MCF 10A (cell line): ENCODE measurements around the gene CYP2A6. TPM values are rescaled to one million over a fixed set of nuclear protein-coding genes. Genes with fewer than 3 reads are reported as not detected.
A peak's percentile ranks its signal among the peaks of the same experiment; 100 is the strongest.

Source experiments
- BruUV-seq: library from RNA; stranded (reverse); fragments of 400-500 nt; replicated peaks from 2 replicates; lab custom pipeline; 2021; lab: Mats Ljungman, UMichigan
- CTCF ChIA-PET: fragments of 300-600 bp; sonication (Branson Sonifier 250); formaldehyde crosslinking; extraction: SDS; loops from one replicate; lab custom pipeline; 2021; ENCODE audit warnings: antibody characterized with exemption, inconsistent platforms; lab: Yijun Ruan, JAX
- POLR2A ChIA-PET: fragments of 300-600, 350-650 bp; sonication (Branson Sonifier 250); formaldehyde crosslinking; extraction: SDS; loops from one replicate; lab custom pipeline; 2020; ENCODE audit warnings: antibody characterized with exemption, inconsistent platforms; lab: Yijun Ruan, JAX
- DNase-seq: peaks from one replicate; pipeline ENCODE4 v3.0.0-alpha.2; 2018; ENCODE audit not compliant: unreplicated experiment
- H3K27ac Mint-ChIP-seq: one replicate; pipeline ENCODE4 v1.8.0; 2022; ENCODE audit warnings: mild to moderate bottlenecking, low read depth, mixed read lengths; ENCODE audit not compliant: unreplicated experiment
- H3K27me3 Mint-ChIP-seq: one replicate; pipeline ENCODE4 v1.8.0; 2022; ENCODE audit warnings: mixed read lengths; ENCODE audit not compliant: insufficient read depth, unreplicated experiment
- H3K36me3 Mint-ChIP-seq: one replicate; pipeline ENCODE4 v1.8.0; 2022; ENCODE audit warnings: mild to moderate bottlenecking, moderate library complexity, mixed read lengths; ENCODE audit not compliant: insufficient read depth, unreplicated experiment
- H3K4me1 Mint-ChIP-seq: one replicate; pipeline ENCODE4 v1.8.0; 2022; ENCODE audit warnings: mixed read lengths; ENCODE audit not compliant: insufficient read depth, unreplicated experiment
- H3K4me3 Mint-ChIP-seq: one replicate; pipeline ENCODE4 v1.8.0; 2022; ENCODE audit warnings: mild to moderate bottlenecking, moderate library complexity, mixed read lengths; ENCODE audit not compliant: unreplicated experiment
- H3K9me3 Mint-ChIP-seq: one replicate; pipeline ENCODE4 v1.8.0; 2022; ENCODE audit warnings: mixed read lengths; ENCODE audit not compliant: unreplicated experiment
- CTCF ChIP-seq: fragments of 200-600 bp; IDR thresholded peaks from one replicate; pipeline ENCODE4 v1.8.0; 2022; ENCODE audit warnings: antibody characterized with exemption, mild to moderate bottlenecking; ENCODE audit not compliant: unreplicated experiment
- intact Hi-C: fragments of 100-400 bp; cut with micrococcal nuclease; formaldehyde crosslinking; loops from 2 replicates; pipeline ENCODE4 v1.14.1; 2022
- total RNA-seq: library from RNA; stranded (reverse); gene quantifications from 2 replicates; pipeline ENCODE4 v1.2.3, GENCODE V29; 2022

Gene CYP2A6
- total RNA-seq, 1 experiment from 2014 or later: not detected

- BruUV-seq: no TSS peak
- no peak for DNase-seq
- CTCF ChIA-PET: interaction anchor here (1.3 kb wide), 1 partner anchor 95 kb away, joined by 4 read pairs; no protein-coding TSS in a partner anchor
- peaks cover 42% of the 10 kb centered on the region for H3K4me1 Mint-ChIP-seq
- H3K27ac Mint-ChIP-seq: peak overlapping the region; percentile 93
- TF ChIP-seq CTCF: no peak
- POLR2A ChIA-PET: interaction anchor here (0.5 to 3.5 kb wide), 13 partner anchors 8 to 1057 kb away, joined by 3 to 57 read pairs (median 6); partner anchors contain the start of genes ACTMAP, COQ8B, ITPKC and RAB4B
- intact Hi-C loops: no loop called here
- no peaks in the 10 kb centered on the region for H3K27me3 Mint-ChIP-seq
- H3K9me3 Mint-ChIP-seq: no peaks in the 10 kb centered on the region
- H3K36me3 Mint-ChIP-seq: peaks cover 25% of the 10 kb centered on the region
- peak overlapping the region; percentile 86 for H3K4me3 Mint-ChIP-seq
Observed at GRCh38 chr19:40799558-40800338, 50.5 kb downstream of the CYP2A6 start.

- Mint-ChIP-seq H3K4me3 (peak within 1 kb of the TSS; percentile 86), H3K36me3 (peaks cover 25% of the 10 kb centered on the region), H3K27me3 (no peaks in the 10 kb centered on the region), H3K4me1 (peaks cover 34% of the 10 kb centered on the region), H3K27ac (peak within 1 kb of the TSS; percentile 93), H3K9me3 (no peaks in the 10 kb centered on the region)
- DNase-seq: peak; percentile 100
- POLR2A ChIA-PET: interaction anchor here (0.5 to 3.5 kb wide), 22 partner anchors 9 to 1058 kb away, joined by 3 to 57 read pairs (median 4); partner anchors contain the start of genes ACTMAP, COQ8B, ITPKC and RAB4B
- no peak for TF ChIP-seq CTCF
- intact Hi-C loops: loop anchor here (1.0 kb wide), 1 partner anchor 81 kb away; no protein-coding TSS in a partner anchor
- CTCF ChIA-PET: interaction anchor here (0.6 to 1.5 kb wide), 5 partner anchors 20 to 422 kb away, joined by 3 to 5 read pairs (median 4); partner anchors contain the start of gene RAB4B
- no TSS peak for BruUV-seq
Observed at GRCh38 chr19:40798683-40799557, 51.3 kb downstream of the CYP2A6 start, which contains the start of gene EGLN2. TSS of gene EGLN2 (plus strand) at chr19:40799191. CDS start at chr19:40800573, 1,382 bp downstream.

DNA sequence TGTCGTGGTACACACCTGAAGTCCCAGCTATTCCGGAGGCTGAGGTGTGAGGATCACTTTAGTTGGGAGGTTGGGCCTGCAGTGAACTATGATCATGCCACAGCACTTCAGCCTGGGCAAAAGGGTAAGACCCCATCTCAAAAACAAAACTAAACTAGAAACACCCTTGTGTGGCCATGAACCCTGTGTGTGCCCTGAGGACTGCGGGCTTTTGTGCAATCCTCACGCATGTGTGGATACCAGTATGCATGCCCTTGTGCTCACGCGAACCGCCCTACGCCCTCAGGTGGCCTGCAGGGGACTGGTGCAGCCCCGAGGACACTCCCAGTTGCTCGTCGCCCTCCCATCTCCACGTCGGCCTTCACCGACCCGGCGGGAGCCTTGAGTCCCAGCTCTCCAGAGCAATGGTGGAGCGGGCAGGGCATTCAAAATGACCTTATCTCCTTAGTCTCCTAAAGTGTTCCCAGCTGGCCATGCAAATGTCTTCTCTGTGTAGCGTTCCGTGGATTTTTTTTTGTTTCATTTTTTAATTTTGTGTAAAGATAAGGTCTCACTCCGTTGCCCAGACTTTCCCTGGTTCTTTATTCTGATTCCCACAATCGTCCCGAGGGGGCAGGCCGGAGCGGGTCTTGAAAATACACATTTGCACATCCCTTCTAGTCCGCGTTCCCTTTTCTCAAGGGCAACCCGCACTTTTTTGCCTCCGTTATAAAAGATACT, 52.1 kb downstream of the CYP2A6 start:
- CTCF ChIA-PET: interaction anchor here (0.5 to 1.5 kb wide), 6 partner anchors 20 to 439 kb away, joined by 3 to 5 read pairs (median 4); partner anchors contain the start of gene RAB4B
- no peaks in the 10 kb centered on the region for H3K27me3 Mint-ChIP-seq
- DNase-seq: peak; percentile 28

More for the DNA sequence above, 52.1 kb downstream of the CYP2A6 start:
- no peaks in the 10 kb centered on the region for H3K9me3 Mint-ChIP-seq
- POLR2A ChIA-PET: interaction anchor here (0.7 to 3.5 kb wide), 22 partner anchors 10 to 424 kb away, joined by 3 to 57 read pairs (median 4); partner anchors contain the start of genes ACTMAP, COQ8B, ITPKC and RAB4B
- peaks cover 20% of the 10 kb centered on the region for H3K36me3 Mint-ChIP-seq
- peak overlapping the region; percentile 86 for H3K4me3 Mint-ChIP-seq
- no TSS peak for BruUV-seq
- peak overlapping the region; percentile 93 for H3K27ac Mint-ChIP-seq
- intact Hi-C loops: loop anchor here (1.0 kb wide), 1 partner anchor 80 kb away; no protein-coding TSS in a partner anchor
- no peak for TF ChIP-seq CTCF
- H3K4me1 Mint-ChIP-seq: peaks cover 29% of the 10 kb centered on the region
